HG02870 (cell line): ENCODE measurements around the gene HERC2.
A peak's percentile ranks its signal among the peaks of the same experiment; 100 is the strongest.
"Not testable (repeated sequence)": the region's sequence is repeated elsewhere in the genome, so short reads cannot be mapped to it uniquely, and the experiment has no call there.

ENCODE experiments used
- ATAC-seq: cut with Tn5 transposase; IDR thresholded peaks from one replicate; pipeline ENCODE4 v1.9.1; 2021; ENCODE audit warnings: mild to moderate bottlenecking, moderate library complexity; ENCODE audit not compliant: unreplicated experiment

Gene HERC2

DNA sequence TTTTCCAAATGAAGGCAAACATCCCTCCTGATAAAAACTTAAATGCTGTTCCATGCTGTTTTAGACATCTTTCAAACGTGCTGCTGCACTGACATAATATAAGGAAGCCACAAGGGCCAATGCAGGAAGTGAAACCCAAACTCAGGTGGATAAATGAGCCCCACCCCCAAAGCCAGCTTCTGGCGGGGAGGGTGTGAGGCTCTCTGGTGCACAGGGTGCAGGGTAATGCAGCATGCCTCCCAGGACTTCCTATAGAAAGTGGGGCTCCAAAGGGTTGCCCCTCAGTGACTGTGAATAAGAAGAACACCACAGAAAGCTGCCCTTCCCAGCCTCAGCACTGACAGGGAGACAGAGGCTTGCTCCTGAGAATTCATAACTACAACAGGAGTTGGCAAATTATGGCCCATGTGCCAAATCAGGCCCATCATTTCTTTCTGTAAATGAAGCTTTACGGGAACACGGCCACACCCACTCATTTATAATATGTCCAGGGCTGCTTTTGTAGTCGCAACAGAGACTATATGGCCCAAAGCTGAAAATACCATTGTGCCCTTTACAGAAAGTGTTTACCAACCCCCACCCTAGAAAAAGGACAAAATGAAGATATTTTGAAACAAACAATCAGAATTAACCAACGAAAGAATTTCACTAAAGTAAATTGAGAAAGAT is 185.6 kb downstream of the HERC2 start:
- peak; percentile 98 for ATAC-seq

DNA sequence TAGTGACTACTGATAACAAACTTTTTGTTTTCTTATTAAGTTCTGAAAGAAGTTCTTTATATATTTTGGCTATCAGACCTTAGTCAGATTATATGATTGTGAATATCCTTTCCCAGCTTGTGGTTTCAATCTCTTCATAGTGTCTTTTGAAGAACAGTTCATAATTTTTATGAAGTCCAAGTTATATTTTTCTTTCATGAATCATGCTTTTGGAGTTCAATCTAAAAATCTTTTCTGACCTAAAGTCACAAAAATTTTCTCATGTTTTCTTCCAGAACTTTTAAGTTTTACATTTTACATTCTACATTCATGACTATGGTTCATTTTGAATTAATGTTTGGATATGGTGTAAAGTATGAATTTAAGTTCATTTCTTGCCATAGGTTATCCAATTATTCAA is 188.7 kb downstream of the HERC2 start:
- ATAC-seq: no peak

DNA sequence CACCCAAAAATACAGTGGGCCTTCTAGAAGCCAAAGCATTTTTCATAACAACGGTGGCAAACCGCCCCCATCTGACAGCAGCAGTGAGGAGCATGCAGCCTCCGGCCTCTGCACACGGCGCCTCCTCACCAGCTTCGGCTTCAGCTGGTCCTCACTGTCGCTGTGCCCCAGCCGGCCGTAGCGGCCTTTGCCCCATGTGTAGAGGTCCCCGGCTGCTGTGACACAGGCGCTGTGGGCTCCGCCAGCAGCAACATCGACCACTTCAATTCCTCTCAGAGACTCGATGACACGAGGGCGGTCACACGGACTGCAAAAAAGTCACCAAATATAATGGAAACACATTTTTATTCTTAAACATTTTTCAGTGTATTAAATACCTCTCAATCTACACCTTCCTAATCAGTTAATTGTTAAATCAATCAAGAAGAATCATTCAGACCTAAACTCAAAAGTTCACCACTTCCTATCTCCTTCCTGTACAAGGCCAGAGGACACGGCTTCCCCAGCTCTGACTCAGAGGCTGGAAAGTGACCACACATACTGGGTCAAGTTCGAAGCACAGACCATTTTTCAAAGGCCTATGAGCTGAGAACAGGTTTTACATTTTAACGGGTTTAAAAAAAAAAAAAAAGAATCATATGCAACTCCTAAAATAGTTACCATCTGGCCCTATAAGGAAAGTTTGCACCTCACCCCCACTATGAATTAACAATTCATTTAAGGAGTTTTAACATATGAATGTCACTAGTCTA is 189.3 kb downstream of the HERC2 start:
- ATAC-seq: no peak

DNA sequence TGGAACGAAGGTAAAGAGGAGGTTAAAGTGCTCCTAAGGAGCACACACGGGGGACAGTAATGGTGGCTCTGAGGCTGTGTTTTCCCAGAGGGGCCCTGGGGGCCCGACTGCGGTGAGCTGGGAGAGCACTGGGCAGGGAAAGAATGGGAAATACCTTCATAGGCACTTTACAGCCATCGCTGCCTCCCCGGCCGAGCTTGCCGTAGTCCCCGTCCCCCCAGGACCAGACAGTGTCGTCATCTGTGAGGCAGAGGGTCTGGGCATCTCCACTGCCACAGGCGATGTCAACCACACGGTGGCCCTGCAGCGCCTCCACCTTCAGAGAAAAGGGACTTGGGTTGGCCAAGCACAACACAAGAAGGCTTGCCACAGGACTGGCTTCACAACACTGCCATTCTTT is 190.0 kb downstream of the HERC2 start:
- ATAC-seq: no peak

DNA sequence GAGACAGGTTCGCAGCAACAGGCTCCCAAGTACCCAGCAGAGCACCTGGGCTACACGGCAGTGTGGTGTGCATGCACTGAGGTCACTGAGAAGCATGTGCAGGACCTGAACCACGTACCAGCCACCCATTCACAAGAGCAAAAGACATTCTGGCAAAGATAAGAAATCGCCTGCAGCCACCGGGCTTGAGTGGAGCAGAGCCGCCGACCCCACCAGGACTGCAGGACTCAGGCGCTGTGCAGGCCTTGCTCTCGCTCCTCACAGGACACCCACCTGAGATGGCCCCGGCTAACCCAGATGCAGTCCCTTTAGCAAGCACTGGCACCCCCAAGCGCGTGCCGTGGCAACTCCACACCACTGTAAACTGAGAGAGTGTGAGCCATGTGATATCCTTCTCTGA is 190.6 kb downstream of the HERC2 start:
- ATAC-seq: no peak

DNA sequence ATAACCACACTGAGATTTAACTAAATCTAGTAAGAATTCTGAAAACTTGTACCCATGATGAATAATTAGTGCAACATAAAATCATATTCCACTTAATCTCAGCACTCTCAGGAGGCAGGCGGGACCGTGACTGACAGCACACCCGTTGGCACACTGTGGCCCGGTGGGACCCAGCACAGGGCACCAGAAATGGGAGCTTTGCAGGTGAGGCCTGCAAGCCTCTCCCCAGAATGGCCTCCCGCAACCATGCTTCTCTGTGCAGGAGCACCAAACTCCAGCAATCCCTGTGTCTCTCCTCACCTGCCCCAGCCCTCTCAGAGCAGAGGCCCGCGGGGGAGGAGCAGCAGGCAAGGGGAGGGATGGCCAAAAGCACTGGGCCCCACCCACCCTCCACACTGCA is 191.3 kb downstream of the HERC2 start:
- ATAC-seq: no peak

DNA sequence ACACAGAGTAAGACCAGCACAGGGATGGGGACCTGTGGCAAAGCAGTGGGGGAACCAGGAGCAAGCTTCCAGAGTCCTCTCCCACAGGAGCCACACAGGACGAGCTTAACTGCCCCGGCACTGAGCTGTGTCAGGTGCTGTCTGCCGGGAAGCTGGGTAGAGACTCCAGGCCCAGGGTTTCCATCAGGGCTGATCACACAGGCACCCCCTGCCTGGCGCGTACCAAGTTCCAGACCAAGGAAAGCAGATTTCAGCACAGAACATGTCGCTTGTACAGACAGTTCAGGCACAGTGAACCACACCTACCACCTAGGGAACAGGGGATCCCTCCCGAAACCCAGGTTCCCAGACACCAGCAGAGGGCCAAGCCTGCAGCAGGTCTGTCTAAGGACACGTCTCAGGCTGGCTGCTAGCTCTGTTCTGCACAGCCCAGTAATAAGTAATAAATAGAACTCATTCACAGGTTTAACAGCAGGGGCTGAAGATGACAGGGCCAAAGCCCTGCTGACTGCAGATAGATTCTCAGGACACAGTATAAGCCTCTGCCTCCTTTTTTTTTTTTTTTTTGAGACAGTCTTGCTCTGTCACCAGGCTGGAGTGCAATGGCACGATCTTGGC is 192.6 kb downstream of the HERC2 start:
- no peak for ATAC-seq

DNA sequence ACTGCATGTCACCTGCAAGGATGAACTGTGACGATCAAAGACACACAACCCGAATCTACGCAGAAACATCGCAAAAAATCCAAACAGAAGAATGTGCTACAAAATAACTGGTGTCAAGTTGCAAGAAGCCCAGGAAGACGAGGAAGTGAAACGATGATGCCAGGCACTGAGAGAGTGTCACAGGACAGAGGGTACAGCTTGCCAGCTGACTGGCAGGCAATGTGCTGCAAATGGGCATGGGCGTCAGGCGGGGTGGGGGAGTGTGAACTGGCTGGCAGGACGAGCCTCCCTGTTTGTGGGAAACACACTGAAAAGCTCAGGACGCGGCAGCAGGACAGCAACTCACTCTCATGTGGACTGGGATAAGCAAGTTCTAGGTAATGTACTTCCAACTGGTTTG is 193.9 kb downstream of the HERC2 start:
- no peak for ATAC-seq

DNA sequence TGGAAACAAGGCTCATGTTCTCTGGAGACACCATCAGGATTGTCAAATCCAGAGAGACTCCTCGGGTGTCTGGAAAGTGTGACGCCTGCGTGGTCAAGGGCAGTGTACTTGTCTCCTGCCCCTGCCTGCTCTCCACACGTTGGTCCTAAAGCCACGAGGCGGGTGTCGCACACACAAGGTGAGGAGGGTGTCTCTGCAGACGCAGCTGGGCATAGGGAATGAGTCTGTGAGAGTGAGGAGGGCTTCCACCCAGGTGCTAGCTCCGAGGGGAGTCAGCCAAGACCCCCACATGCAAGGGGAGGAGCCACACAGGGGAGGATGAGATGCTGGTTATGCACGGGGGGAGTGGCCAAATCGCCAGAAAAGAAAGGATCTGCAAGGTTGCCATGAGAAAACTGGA is 194.9 kb downstream of the HERC2 start:
- no peak for ATAC-seq

DNA sequence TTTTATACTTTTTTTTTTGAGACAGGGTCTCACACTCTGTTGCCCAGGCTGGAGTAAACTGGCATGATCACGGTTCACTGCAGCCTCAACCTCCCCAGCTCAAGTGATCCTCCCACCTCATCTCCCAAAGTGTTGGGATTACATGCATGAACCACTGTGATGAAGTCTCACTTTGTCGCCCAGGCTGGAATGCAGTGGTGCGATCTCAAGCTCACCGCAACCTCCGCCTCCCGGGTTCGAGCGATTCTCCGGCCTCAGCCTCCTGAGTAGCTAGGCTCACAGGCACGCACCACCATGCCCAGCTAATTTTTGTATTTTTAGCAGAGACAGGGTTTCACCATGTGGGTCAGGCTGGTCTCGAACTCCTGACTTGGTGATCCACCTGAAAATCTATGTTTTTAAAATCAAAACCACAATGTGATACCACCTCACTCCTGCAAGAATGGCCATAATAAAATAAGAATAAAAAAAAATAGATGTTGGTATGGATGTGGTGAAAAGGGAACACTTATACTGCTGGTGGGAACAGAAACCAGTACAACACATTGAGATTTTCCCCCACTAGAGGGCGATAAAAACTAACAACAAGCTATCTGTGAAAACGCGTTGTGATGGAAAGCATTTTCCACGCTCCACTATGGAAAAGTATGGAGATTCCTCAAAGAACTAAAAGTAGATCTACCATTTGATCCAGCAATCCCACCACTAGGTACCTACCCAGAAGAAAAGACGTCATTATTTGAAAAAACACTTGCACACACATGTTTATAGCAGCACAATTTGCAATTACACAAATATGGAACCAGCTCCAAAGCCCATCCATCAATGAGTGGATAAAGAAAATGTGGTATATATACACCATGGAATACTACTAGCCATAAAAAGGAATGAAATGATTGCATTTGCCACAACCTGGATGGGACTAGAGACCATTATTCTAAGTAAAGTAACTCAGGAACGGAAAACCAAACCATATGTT is 196.0 kb downstream of the HERC2 start:
- no peak for ATAC-seq

DNA sequence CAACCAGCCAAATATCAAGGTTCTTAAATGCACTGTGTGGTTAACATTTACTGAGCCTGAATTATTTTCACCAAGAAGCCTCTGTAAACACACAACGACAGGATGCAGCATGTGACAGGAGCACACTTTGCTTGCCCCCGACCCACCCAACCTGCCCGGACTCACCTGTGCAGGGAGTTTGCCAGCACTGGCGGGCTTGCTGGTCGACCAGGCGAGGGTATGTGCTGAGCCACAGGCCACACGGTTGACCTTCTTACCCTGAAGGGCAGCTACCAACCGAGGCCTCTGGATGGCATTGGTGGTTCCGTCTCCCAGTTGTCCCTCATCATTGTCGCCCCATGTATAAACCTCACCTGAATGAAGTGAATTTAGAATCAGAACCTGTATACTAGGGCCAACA is 197.1 kb downstream of the HERC2 start:
- no peak for ATAC-seq

DNA sequence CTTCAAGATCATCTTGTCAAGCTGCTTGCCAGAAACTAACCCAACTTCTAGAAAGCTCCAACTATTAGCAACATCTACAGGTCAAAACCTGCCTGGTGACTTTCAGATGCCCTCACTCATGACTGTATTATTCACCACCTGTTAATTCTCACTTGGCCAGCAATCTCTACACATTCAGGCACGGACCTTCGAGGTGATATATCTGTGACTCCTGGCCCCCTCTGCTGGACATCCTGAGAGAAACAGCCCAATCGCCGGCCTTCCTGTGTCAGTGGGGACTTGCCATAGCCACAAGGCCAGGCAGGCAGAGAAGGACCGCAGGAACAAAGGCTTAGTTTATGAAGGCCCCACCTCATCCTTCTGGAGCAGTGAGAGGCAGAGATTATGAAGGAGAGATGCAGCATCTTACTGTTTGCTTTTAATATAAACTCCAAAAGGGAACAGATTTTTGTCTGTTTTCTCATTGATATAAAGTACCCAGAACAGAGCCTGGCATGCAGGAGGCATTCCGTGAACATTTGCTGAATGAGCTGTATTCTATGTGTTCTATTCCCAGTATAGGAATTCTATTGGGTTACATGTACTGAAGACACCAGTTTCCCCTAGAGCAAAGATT is 198.5 kb downstream of the HERC2 start:
- ATAC-seq: peak; percentile 58

DNA sequence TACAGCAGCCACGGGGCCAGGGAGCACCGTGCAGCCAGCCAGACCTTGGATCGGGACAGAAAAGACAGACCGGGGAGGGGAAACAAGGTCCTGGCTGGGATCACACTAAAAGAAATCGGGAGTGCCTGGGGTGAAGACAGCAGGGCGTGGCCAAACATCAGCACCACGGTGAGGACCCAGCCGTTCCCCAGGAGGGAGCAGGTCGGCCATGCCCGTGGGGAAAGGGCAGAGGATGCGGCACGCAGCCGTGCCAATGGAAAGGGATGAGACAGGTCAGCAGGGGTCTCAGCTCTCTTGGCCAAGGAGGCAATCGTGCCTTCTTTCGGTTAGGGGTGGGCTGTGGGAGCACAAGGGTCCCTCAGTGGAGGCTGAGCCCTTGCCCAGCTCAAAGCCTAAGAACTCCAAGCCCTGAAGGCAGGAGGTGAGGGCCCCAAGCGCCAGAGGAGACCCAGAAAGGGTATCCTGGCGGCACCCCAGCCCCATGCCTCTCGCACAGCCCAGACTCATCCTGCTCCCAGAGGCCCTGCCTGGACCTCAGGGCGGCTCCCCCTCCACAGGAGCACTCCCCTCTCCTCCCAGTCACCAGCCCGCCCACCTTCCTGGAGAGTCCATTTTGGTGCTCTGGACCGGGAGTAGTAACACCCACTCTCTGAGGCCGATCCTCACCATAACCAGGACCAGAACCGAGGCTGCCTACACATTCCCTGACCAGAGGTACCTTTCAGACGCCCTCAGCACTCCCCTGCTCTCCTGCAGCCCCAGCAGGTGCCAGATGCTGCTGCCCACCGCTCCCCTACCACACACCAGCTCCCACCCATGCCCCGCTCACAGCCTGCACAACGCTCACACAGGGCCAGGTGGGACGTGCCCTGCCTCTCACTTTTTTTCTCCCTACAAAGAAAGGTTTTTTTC is 199.7 kb downstream of the HERC2 start:
- ATAC-seq: no peak

DNA sequence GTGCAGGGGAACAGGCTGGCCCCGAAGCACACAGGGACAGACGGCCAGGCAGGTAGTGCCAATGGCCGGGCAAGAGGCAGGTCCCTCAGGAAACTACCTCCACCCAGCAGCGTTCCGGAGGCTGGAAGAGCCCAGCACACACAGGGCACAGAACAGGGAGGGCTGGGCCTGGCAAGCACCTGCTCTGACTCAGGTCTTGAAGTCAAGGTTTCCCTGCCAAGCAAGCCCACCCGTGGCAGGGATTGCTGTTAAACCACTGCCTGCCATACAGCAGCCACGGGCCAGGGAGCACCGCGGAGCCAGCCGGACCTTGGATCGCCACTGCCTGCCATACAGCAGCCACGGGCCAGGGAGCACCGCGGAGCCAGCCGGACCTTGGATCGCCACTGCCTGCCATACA is 200.4 kb downstream of the HERC2 start:
- ATAC-seq: not testable (repeated sequence)

DNA sequence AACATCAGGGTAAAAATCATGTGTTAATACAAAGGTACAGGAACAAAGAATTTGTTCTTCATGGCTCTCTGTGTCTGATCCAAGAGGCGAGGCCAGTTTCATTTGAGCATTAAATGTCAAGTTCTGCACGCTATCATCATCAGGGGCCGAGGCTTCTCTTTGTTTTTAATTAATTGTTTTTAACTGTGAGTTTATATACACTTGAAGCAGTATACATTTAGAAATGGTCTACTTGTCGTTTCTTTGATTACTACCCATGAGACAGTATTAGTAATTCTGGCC is 201.7 kb downstream of the HERC2 start:
- no peak for ATAC-seq

DNA sequence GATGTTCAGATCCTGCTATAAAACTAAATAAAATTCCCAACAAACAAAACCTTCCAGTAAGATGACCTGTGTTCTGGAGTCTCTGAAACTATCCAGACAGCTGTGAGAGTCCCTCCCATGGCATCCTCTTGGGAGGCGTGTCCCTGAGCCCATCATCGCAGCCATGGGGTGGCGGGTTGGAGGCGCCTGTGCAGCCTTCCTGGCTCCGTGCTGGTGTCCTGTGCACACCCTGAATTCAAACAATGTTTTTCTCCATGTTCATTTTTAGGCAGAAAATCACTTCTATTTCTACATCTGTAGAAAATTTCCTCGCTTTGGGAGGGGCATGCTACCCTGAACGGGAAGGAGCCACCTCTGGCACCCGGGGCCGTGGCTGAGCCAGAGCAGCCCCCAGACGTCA is 203.4 kb downstream of the HERC2 start:
- no peak for ATAC-seq

DNA sequence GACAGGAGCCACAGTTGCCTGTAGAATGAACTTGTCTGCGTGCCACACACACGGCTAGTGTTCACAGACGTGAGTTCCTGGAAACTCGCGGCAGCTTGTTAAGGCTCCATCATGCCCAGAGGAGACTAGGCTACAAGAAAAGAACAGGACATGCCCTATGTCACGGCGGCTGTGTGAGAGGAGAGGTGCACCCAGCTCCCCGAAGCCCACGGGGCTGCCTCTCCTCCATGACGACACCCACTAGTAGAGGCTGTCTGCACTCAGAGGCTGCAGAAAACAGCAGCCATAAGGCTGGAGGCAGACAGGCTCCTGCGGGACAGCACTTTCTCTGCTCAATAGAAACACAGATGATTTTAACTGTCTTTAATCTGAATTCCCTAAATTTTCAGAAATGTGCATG is 203.9 kb downstream of the HERC2 start:
- ATAC-seq: no peak

DNA sequence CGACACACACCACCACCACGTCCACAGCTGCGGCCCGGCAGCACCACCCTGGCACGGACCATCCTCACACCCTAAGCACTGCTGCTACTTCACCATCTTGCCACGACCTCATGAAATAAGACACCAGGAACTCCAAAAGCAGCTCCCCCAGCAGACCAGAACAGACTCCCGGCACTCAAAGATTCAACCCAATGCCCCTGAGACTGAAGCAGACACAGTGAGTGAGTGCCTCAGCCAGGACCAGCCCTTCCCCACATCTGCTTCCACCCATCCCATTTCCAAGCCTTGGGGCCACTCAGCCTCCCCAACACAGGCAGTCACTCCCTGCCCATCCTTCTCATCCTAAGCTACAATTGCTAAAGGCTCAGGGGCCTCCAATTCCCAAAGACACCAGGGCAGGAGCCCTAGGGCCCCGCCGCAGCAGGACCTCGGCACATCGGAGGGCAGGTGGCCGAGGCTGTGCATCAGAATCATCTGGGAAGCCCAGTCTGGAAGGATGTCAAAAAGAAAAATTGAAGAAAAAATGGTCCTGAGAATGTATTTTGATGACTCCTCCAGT is 204.5 kb downstream of the HERC2 start:
- ATAC-seq: no peak
